IMR-90 (cell line): ENCODE results near the gene FAM234B. TPM values are rescaled to one million over a fixed set of nuclear protein-coding genes. Genes with fewer than 3 reads are reported as not detected.

Experiments used
- ATAC-seq: fragments of 200-7000 bp; cut with Tn5 transposase; 2 replicates; pipeline ENCODE4 v1.9.1; 2020; ENCODE audit warnings: low read depth, mild to moderate bottlenecking, moderate library complexity
- BruUV-seq: library from RNA; stranded (reverse); fragments of 400-500 nt; replicated peaks from 2 replicates; lab custom pipeline; 2021; lab: Mats Ljungman, UMichigan
- CTCF ChIA-PET: fragments of 300-600 bp; formaldehyde crosslinking; extraction: SDS; loops from one replicate; lab custom pipeline; 2021; ENCODE audit warnings: antibody characterized with exemption; lab: Yijun Ruan, JAX
- POLR2A ChIA-PET: fragments of 300-600 bp; sonication (Branson Sonifier 250); formaldehyde crosslinking; loops from one replicate; lab custom pipeline; 2022; ENCODE audit warnings: antibody characterized with exemption; ENCODE audit not compliant: unreplicated experiment; lab: Charles Lee
- DNase-seq: peaks from one replicate; pipeline ENCODE4 v3.0.0; 2013
- H2AFZ ChIP-seq: replicated peaks from 2 replicates; pipeline ENCODE3; 2013; ENCODE audit warnings: low read length, mild to moderate bottlenecking; ENCODE audit not compliant: poor library complexity
- H2AK5ac ChIP-seq: 2 replicates; pipeline ENCODE4 v1.6.1; 2013; ENCODE audit warnings: low read depth, low read length, inconsistent platforms
- H2AK9ac ChIP-seq: replicated peaks from 2 replicates; pipeline ENCODE3; 2013; ENCODE audit warnings: mild to moderate bottlenecking, low read depth, low read length, moderate library complexity; ENCODE audit not compliant: poor library complexity
- H2BK120ac ChIP-seq: 2 replicates; pipeline ENCODE4 v1.6.1; 2013; ENCODE audit warnings: low read depth, low read length, inconsistent platforms
- H2BK15ac ChIP-seq: 3 replicates; pipeline ENCODE4 v1.6.1; 2013; ENCODE audit warnings: low read depth, low read length, inconsistent platforms
- H2BK20ac ChIP-seq: 2 replicates; pipeline ENCODE4 v1.6.1; 2013; ENCODE audit warnings: low read depth, mild to moderate bottlenecking, inconsistent platforms, low read length, moderate library complexity
- H2BK5ac ChIP-seq: 2 replicates; pipeline ENCODE4 v1.6.1; 2013; ENCODE audit warnings: mild to moderate bottlenecking, low read depth, low read length, inconsistent platforms; ENCODE audit not compliant: poor library complexity, severe bottlenecking
- H3K14ac ChIP-seq: replicated peaks from 2 replicates; pipeline ENCODE4 v1.6.1; 2013; ENCODE audit warnings: low read depth, low read length, inconsistent platforms
- H3K18ac ChIP-seq: 2 replicates; pipeline ENCODE4 v1.6.1; 2013; ENCODE audit warnings: low read depth, low read length, control low read depth
- H3K23ac ChIP-seq: 2 replicates; pipeline ENCODE4 v1.6.1; 2013; ENCODE audit warnings: low read depth, low read length, inconsistent platforms
- H3K27ac ChIP-seq: 2 replicates; pipeline ENCODE4 v1.5.1; 2013; ENCODE audit warnings: mild to moderate bottlenecking, control low read depth, low read length; ENCODE audit not compliant: insufficient read depth
- H3K27me3 ChIP-seq: 2 replicates; pipeline ENCODE4 v1.6.1; 2013; ENCODE audit warnings: low read length; ENCODE audit not compliant: control insufficient read depth, insufficient read depth
- H3K36me3 ChIP-seq: 2 replicates; pipeline ENCODE4 v1.6.1; 2013; ENCODE audit warnings: low read length, mixed read lengths; ENCODE audit not compliant: control insufficient read depth, insufficient read depth
- H3K4ac ChIP-seq: 2 replicates; pipeline ENCODE4 v1.6.1; 2013; ENCODE audit warnings: low read depth, low read length, inconsistent platforms
- H3K4me1 ChIP-seq: 2 replicates; pipeline ENCODE4 v1.6.1; 2013; ENCODE audit warnings: low read length, mixed read lengths; ENCODE audit not compliant: control insufficient read depth, insufficient read depth
- H3K4me2 ChIP-seq: 2 replicates; pipeline ENCODE4 v1.6.1; 2013; ENCODE audit warnings: low read depth, mild to moderate bottlenecking, control low read depth, low read length, moderate library complexity
- H3K4me3 ChIP-seq: 2 replicates; pipeline ENCODE4 v1.5.1; 2013; ENCODE audit warnings: low read depth, mild to moderate bottlenecking, control low read depth, low read length, moderate library complexity; ENCODE audit not compliant: insufficient read depth
- H3K56ac ChIP-seq: 2 replicates; pipeline ENCODE4 v1.6.1; 2013; ENCODE audit warnings: low read length, inconsistent platforms; ENCODE audit not compliant: insufficient read depth; ENCODE audit errors: extremely low read depth
- H3K79me1 ChIP-seq, 2 experiments: 2 replicates each; pipeline ENCODE4 v1.6.1; 2013; ENCODE audit warnings: low read length in 2 of 2, inconsistent platforms in 1 of 2, low read depth in 1 of 2
- H3K9ac ChIP-seq: 2 replicates; pipeline ENCODE4 v1.6.1; 2013; ENCODE audit warnings: low read depth, low read length, control low read depth
- H3K9me1 ChIP-seq: 2 replicates; pipeline ENCODE4 v1.6.1; 2013; ENCODE audit warnings: low read length, inconsistent platforms; ENCODE audit not compliant: insufficient read depth
- H3K9me3 ChIP-seq: 2 replicates; pipeline ENCODE4 v1.6.1; 2013; ENCODE audit warnings: low read length; ENCODE audit not compliant: control insufficient read depth, insufficient read depth
- H4K20me1 ChIP-seq: 2 replicates; pipeline ENCODE4 v1.6.1; 2013; ENCODE audit warnings: low read length, inconsistent platforms; ENCODE audit not compliant: insufficient read depth
- H4K5ac ChIP-seq: 2 replicates; pipeline ENCODE4 v1.6.1; 2013; ENCODE audit warnings: mild to moderate bottlenecking, low read depth, low read length, control low read depth
- H4K8ac ChIP-seq, 2 experiments: 2 replicates each; pipeline ENCODE4 v1.6.1; 2013; ENCODE audit warnings: low read depth in 2 of 2, low read length in 2 of 2, control low read depth in 1 of 2, inconsistent platforms in 1 of 2
- H4K91ac ChIP-seq: 2 replicates; pipeline ENCODE4 v1.6.1; 2013; ENCODE audit warnings: low read depth, low read length, inconsistent platforms; ENCODE audit not compliant: insufficient read depth
- BHLHE40 ChIP-seq: fragments of 150-350 bp; IDR thresholded peaks from 2 replicates; pipeline ENCODE4 v1.6.1; 2016; ENCODE audit warnings: mild to moderate bottlenecking, low read depth, low read length
- CEBPB ChIP-seq: IDR thresholded peaks from 2 replicates; pipeline ENCODE4 v1.6.1; 2012; ENCODE audit warnings: low read depth, low read length, improper control_type of control experiment
- CHD1 ChIP-seq: IDR thresholded peaks from 2 replicates; pipeline ENCODE4 v1.6.1; 2012; ENCODE audit warnings: low read depth, low read length, improper control_type of control experiment
- MAFK ChIP-seq: IDR thresholded peaks from 2 replicates; pipeline ENCODE4 v1.6.1; 2012; ENCODE audit warnings: low read depth, low read length, improper control_type of control experiment
- MAZ ChIP-seq: IDR thresholded peaks from 2 replicates; pipeline ENCODE4 v1.6.1; 2012; ENCODE audit warnings: low read depth, mild to moderate bottlenecking, low read length, improper control_type of control experiment, moderate library complexity, borderline replicate concordance
- MXI1 ChIP-seq: IDR thresholded peaks from 2 replicates; pipeline ENCODE4 v1.6.1; 2012; ENCODE audit warnings: low read depth, mild to moderate bottlenecking, low read length, moderate library complexity, borderline replicate concordance
- NFE2L2 ChIP-seq: fragments of 150-350 bp; IDR thresholded peaks from 2 replicates; pipeline ENCODE4 v1.6.1; 2016; ENCODE audit warnings: low read depth, mild to moderate bottlenecking, low read length
- POLR2A ChIP-seq: IDR thresholded peaks from 2 replicates; pipeline ENCODE4 v1.6.1; 2012; ENCODE audit warnings: mild to moderate bottlenecking, low read depth, low read length
- RAD21 ChIP-seq: IDR thresholded peaks from 2 replicates; pipeline ENCODE4 v1.6.1; 2012; ENCODE audit warnings: low read length, improper control_type of control experiment
- RCOR1 ChIP-seq: IDR thresholded peaks from 2 replicates; pipeline ENCODE4 v1.6.1; 2012; ENCODE audit warnings: mild to moderate bottlenecking, low read length, improper control_type of control experiment; ENCODE audit not compliant: insufficient replicate concordance
- SMC3 ChIP-seq: fragments of 150-350 bp; IDR thresholded peaks from 2 replicates; pipeline ENCODE4 v1.6.1; 2016; ENCODE audit warnings: low read depth, mild to moderate bottlenecking, antibody characterized with exemption, low read length, moderate library complexity
- WGBS, 2 experiments: methylation state at CpG; one replicate each; pipeline versions ENCODE4 v1.1.5 to v1.1.7; 2013; ENCODE audit warnings: missing lambda C conversion rate in 2 of 2; ENCODE audit not compliant: insufficient read length in 1 of 2; ENCODE audit errors: extremely low coverage in 2 of 2; 5-methylcytosine and 5-hydroxymethylcytosine counted together
- dilution Hi-C: fragments of 300-500 bp; cut with HindIII; formaldehyde crosslinking; loops from one replicate; pipeline ENCODE4 v1.14.3; 2018; ENCODE audit warnings: low sequenced_read_pairs; ENCODE audit not compliant: unreplicated experiment
- in situ Hi-C: fragments of 300-500 bp; cut with MboI; formaldehyde crosslinking; loops from 3 replicates; pipeline ENCODE4 v1.14.3; 2019; ENCODE audit warnings: low sequenced_read_pairs, inconsistent platforms, mixed read lengths
- intact Hi-C: fragments of 100-400 bp; cut with micrococcal nuclease; formaldehyde crosslinking; loops from 2 replicates; pipeline ENCODE4 v1.10.0; 2022
- polyA plus RNA-seq, 3 experiments: library from polyadenylated mRNA; depleted of rRNA; stranded (reverse); fragments of >200 nt; gene quantifications; 2 replicates each; pipeline ENCODE4 v1.2.3, GENCODE V29; 2012; ENCODE audit warnings: low replicate concordance in 1 of 3
- total RNA-seq: library from RNA; depleted of rRNA; stranded (reverse); fragments of >200 nt; gene quantifications from 2 replicates; pipeline ENCODE4 v1.2.3, GENCODE V29; 2012
- TF ChIP-seq, protein P1 (sequence below): fragments of 150-350 bp; IDR thresholded peaks from 2 replicates; pipeline ENCODE4 v1.6.1; 2017; ENCODE audit warnings: mild to moderate bottlenecking, antibody characterized with exemption, low read length, low read depth
- TF ChIP-seq, protein P2 (sequence below): conservative IDR thresholded peaks from 2 replicates; pipeline ENCODE4 v1.5.1; 2012; ENCODE audit warnings: mild to moderate bottlenecking, low read depth, low read length, improper control_type of control experiment
- TF ChIP-seq, protein P3 (sequence below): fragments of 150-350 bp; IDR thresholded peaks from 2 replicates; pipeline ENCODE4 v1.6.1; 2016; ENCODE audit warnings: low read depth, mild to moderate bottlenecking, low read length, moderate library complexity, borderline replicate concordance

The FAM234B gene
- total and polyA plus RNA-seq, 2 of the 4 experiments (the other 2 are of a cell fraction) = 3.6 to 8.6 TPM

DNA sequence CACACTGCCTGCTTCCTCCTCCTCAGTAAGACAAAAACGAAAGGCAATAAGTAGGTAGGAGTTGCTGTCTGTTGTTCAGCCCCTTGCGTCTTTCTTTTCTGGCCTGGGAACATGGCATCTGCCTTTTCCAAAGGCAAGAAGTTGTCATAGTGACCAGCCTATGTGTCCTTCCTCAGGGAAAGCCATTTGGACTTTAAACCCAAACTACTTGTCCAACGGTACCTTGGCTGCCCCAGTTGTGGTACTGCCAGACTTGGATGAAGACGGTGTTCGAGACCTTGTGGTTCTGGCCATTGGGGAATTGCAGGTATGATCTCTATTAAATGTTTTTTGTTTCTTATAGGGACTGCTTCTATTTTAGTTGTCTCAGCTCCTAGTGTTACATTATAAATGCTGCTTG lies 18.5 kb downstream of the FAM234B start:
- in situ Hi-C loops = no loop called here
- CTCF ChIA-PET = no interaction called here
- ATAC-seq = no peak

More for the DNA sequence above, 18.5 kb downstream of the FAM234B start:
- Histone ChIP-seq H3K4me3 (no peak overlapping the region), H2AK5ac (no peak overlapping the region), H3K27ac (no peak overlapping the region), H3K27me3 (no peaks in the 10 kb centered on the region), H3K23ac (no peak overlapping the region), H3K79me1 (no peaks in the 10 kb centered on the region), H3K56ac (no peak overlapping the region), H3K4ac (no peak overlapping the region), H3K9me3 (no peaks in the 10 kb centered on the region), H4K8ac (no peak overlapping the region), H2AK9ac (no peak overlapping the region), H3K18ac (no peak overlapping the region), H4K20me1 (no peaks in the 10 kb centered on the region), H2BK20ac (no peak overlapping the region), H2BK5ac (no peak overlapping the region), H3K36me3 (peaks cover 12% of the 10 kb centered on the region), H2BK15ac (no peak overlapping the region), H4K91ac (no peak overlapping the region), H2BK120ac (no peak overlapping the region), H3K4me2 (no peak overlapping the region), H3K9me1 (peaks cover 9% of the 10 kb centered on the region; the same call in 1 of the 2 replicates), H3K9ac (no peak overlapping the region), H3K14ac (no peak overlapping the region), H2AFZ (no peak overlapping the region), H3K4me1 (no peaks in the 10 kb centered on the region), H4K5ac (no peak overlapping the region)
- TF ChIP-seq, protein P1, sequence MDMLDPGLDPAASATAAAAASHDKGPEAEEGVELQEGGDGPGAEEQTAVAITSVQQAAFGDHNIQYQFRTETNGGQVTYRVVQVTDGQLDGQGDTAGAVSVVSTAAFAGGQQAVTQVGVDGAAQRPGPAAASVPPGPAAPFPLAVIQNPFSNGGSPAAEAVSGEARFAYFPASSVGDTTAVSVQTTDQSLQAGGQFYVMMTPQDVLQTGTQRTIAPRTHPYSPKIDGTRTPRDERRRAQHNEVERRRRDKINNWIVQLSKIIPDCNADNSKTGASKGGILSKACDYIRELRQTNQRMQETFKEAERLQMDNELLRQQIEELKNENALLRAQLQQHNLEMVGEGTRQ = no peak
- TF ChIP-seq RAD21 (no peak), RCOR1 (no peak), NFE2L2 (no peak), CHD1 (no peak), MAZ (no peak), POLR2A (no peak), BHLHE40 (no peak), MXI1 (no peak), CEBPB (no peak), MAFK (no peak), SMC3 (no peak)
- TF ChIP-seq, protein P2, sequence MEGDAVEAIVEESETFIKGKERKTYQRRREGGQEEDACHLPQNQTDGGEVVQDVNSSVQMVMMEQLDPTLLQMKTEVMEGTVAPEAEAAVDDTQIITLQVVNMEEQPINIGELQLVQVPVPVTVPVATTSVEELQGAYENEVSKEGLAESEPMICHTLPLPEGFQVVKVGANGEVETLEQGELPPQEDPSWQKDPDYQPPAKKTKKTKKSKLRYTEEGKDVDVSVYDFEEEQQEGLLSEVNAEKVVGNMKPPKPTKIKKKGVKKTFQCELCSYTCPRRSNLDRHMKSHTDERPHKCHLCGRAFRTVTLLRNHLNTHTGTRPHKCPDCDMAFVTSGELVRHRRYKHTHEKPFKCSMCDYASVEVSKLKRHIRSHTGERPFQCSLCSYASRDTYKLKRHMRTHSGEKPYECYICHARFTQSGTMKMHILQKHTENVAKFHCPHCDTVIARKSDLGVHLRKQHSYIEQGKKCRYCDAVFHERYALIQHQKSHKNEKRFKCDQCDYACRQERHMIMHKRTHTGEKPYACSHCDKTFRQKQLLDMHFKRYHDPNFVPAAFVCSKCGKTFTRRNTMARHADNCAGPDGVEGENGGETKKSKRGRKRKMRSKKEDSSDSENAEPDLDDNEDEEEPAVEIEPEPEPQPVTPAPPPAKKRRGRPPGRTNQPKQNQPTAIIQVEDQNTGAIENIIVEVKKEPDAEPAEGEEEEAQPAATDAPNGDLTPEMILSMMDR = no peak
- TF ChIP-seq, protein P3, sequence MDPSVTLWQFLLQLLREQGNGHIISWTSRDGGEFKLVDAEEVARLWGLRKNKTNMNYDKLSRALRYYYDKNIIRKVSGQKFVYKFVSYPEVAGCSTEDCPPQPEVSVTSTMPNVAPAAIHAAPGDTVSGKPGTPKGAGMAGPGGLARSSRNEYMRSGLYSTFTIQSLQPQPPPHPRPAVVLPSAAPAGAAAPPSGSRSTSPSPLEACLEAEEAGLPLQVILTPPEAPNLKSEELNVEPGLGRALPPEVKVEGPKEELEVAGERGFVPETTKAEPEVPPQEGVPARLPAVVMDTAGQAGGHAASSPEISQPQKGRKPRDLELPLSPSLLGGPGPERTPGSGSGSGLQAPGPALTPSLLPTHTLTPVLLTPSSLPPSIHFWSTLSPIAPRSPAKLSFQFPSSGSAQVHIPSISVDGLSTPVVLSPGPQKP = no peak
- intact Hi-C loops (no loop called here), dilution Hi-C loops (no loop called here)
- no CpG with 5 or more reads among the region's 5 CpGs for WGBS, 2 experiments
- POLR2A ChIA-PET = no interaction called here
- no TSS peak for BruUV-seq
- DNase-seq = no peak
